H1 (cell line): ENCODE data around the gene PDE8B. TPM values are rescaled to one million over a fixed set of nuclear protein-coding genes. Genes with fewer than 3 reads are reported as not detected.

ENCODE experiments used
- CTCF ChIA-PET: fragments of 300-600 bp; sonication (Branson Sonifier 250); formaldehyde crosslinking; loops from one replicate; lab custom pipeline; 2021; ENCODE audit not compliant: partially characterized antibody; lab: Charles Lee
- POLR2A ChIA-PET: fragments of 300-600 bp; sonication (Branson Sonifier 250); formaldehyde crosslinking; loops from one replicate; lab custom pipeline; 2021; ENCODE audit warnings: inconsistent platforms; ENCODE audit not compliant: partially characterized antibody; lab: Charles Lee
- DNase-seq, 2 experiments: peaks; one replicate each; pipeline versions ENCODE4 v3.0.0 to v3.0.0-alpha.2; 2010 to 2022; ENCODE audit warnings: low spot score in 2 of 2, low read depth in 1 of 2, mixed read lengths in 1 of 2
- FAIRE-seq: peaks from 2 replicates; lab custom pipeline; 2011; peaks lifted over from hg19 to GRCh38; lab: Jason Lieb, UNC
- H2AFZ ChIP-seq: 2 replicates; pipeline ENCODE4 v1.8.1; 2012; ENCODE audit warnings: low read length, inconsistent platforms
- H2AK5ac ChIP-seq: 2 replicates; pipeline ENCODE4 v1.6.1; 2013; ENCODE audit warnings: low read depth, low read length
- H2BK120ac ChIP-seq: replicated peaks from 2 replicates; pipeline ENCODE3; 2013; ENCODE audit warnings: low read depth, low read length, inconsistent platforms
- H2BK12ac ChIP-seq: 2 replicates; pipeline ENCODE4 v1.6.1; 2013; ENCODE audit warnings: low read depth, low read length
- H2BK15ac ChIP-seq: 2 replicates; pipeline ENCODE4 v1.6.1; 2013; ENCODE audit warnings: low read length
- H2BK20ac ChIP-seq: 2 replicates; pipeline ENCODE4 v1.6.1; 2013; ENCODE audit warnings: low read length
- H2BK5ac ChIP-seq: 2 replicates; pipeline ENCODE4 v1.6.1; 2013; ENCODE audit warnings: low read depth, low read length
- H3K14ac ChIP-seq: 2 replicates; pipeline ENCODE4 v1.6.1; 2013; ENCODE audit warnings: inconsistent platforms; ENCODE audit not compliant: insufficient read length
- H3K18ac ChIP-seq: 2 replicates; pipeline ENCODE4 v1.6.1; 2013; ENCODE audit warnings: low read length; ENCODE audit errors: extremely low read depth
- H3K23ac ChIP-seq: 2 replicates; pipeline ENCODE4 v1.6.1; 2013; ENCODE audit warnings: inconsistent platforms; ENCODE audit not compliant: insufficient read length
- H3K23me2 ChIP-seq: 2 replicates; pipeline ENCODE4 v1.6.1; 2013; ENCODE audit warnings: low read depth, low read length
- H3K27ac ChIP-seq: 2 replicates; pipeline ENCODE4 v1.6.1; 2011; ENCODE audit warnings: low read depth, low read length, inconsistent platforms
- H3K27me3 ChIP-seq, 4 experiments: replicated peaks in 1 of 4; 1 replicate in 1 of 4; 2 replicates in 3 of 4; pipeline versions ENCODE4 v1.6.1 to v1.8.1; 2011 to 2013; ENCODE audit warnings: low read length in 3 of 4, mild to moderate bottlenecking in 3 of 4, inconsistent platforms in 2 of 4, mixed read lengths in 2 of 4, moderate library complexity in 1 of 4; ENCODE audit not compliant: control insufficient read depth in 3 of 4, insufficient read depth in 3 of 4; ENCODE audit errors: extremely low read depth in 1 of 4
- H3K36me3 ChIP-seq, 4 experiments: 2 replicates each; pipeline versions ENCODE4 v1.6.1 to v1.8.1; 2011 to 2013; ENCODE audit warnings: mild to moderate bottlenecking in 4 of 4, low read length in 3 of 4, moderate library complexity in 2 of 4, control low read depth in 1 of 4, inconsistent platforms in 1 of 4; ENCODE audit not compliant: insufficient read depth in 4 of 4, control insufficient read depth in 2 of 4
- H3K4ac ChIP-seq: replicated peaks from 2 replicates; pipeline ENCODE3; 2013; ENCODE audit warnings: low read length, low read depth, mixed read lengths, inconsistent platforms; ENCODE audit not compliant: insufficient read length
- H3K4me1 ChIP-seq, 4 experiments: replicated peaks in 1 of 4; 1 replicate in 1 of 4; 2 replicates in 3 of 4; pipeline versions ENCODE4 v1.6.1 to v1.8.1; 2011 to 2013; ENCODE audit warnings: low read length in 3 of 4, inconsistent platforms in 2 of 4, mixed read lengths in 1 of 4; ENCODE audit not compliant: insufficient read depth in 4 of 4, control insufficient read depth in 3 of 4
- H3K4me2 ChIP-seq, 2 experiments: 2 replicates each; pipeline versions ENCODE4 v1.6.1 to v1.8.1; 2011 to 2013; ENCODE audit warnings: low read depth in 2 of 2, low read length in 2 of 2, control low read depth in 1 of 2, inconsistent platforms in 1 of 2, mild to moderate bottlenecking in 1 of 2; ENCODE audit not compliant: insufficient read depth in 1 of 2
- H3K4me3 ChIP-seq, 4 experiments: fragments of 200-600, 300-600 bp in 1 of 4; sonication (generic), shearing (Covaris generic), sonication (Bioruptor Twin) in 1 of 4; 2 replicates each; pipeline versions ENCODE4 v1.5.1 to v1.8.1; 2011 to 2016; ENCODE audit warnings: low read length in 4 of 4, low read depth in 3 of 4, control low read depth in 2 of 4, inconsistent platforms in 2 of 4, mild to moderate bottlenecking in 2 of 4, mixed read lengths in 1 of 4, moderate library complexity in 1 of 4; ENCODE audit not compliant: insufficient read depth in 2 of 4; ENCODE audit errors: extremely low read depth in 1 of 4
- H3K56ac ChIP-seq: replicated peaks from 2 replicates; pipeline ENCODE3; 2013; ENCODE audit warnings: low read depth, mild to moderate bottlenecking, mixed read lengths, low read length, inconsistent platforms; ENCODE audit not compliant: insufficient read length
- H3K79me1 ChIP-seq: 2 replicates; pipeline ENCODE4 v1.6.1; 2013; ENCODE audit warnings: low read depth, low read length, control low read depth
- H3K79me2 ChIP-seq, 2 experiments: 2 replicates each; pipeline versions ENCODE4 v1.6.1 to v1.8.1; 2012 to 2013; ENCODE audit warnings: low read length in 2 of 2, mild to moderate bottlenecking in 2 of 2, inconsistent platforms in 1 of 2; ENCODE audit not compliant: insufficient read depth in 2 of 2, control insufficient read depth in 1 of 2
- H3K9ac ChIP-seq, 4 experiments: replicated peaks in 1 of 4; 1 replicate in 1 of 4; 2 replicates in 3 of 4; pipeline versions ENCODE4 v1.6.1 to v1.8.1; 2011 to 2013; ENCODE audit warnings: low read depth in 3 of 4, low read length in 3 of 4, control low read depth in 2 of 4, mild to moderate bottlenecking in 2 of 4, moderate library complexity in 2 of 4, inconsistent platforms in 1 of 4; ENCODE audit errors: extremely low read depth in 1 of 4
- H3K9me3 ChIP-seq, 2 experiments: 2 replicates each; pipeline versions ENCODE4 v1.6.1 to v1.8.1; 2012 to 2013; ENCODE audit warnings: mild to moderate bottlenecking in 2 of 2, moderate library complexity in 2 of 2, control low read depth in 1 of 2, inconsistent platforms in 1 of 2, low read depth in 1 of 2, low read length in 1 of 2, mixed read lengths in 1 of 2; ENCODE audit not compliant: insufficient read depth in 2 of 2
- H4K20me1 ChIP-seq, 2 experiments: replicated peaks in 1 of 2; 2 replicates each; pipeline versions ENCODE3 to v1.8.1; 2011 to 2013; ENCODE audit warnings: inconsistent platforms in 2 of 2, low read length in 2 of 2, mild to moderate bottlenecking in 1 of 2; ENCODE audit not compliant: insufficient read depth in 2 of 2, control insufficient read depth in 1 of 2
- H4K5ac ChIP-seq: 2 replicates; pipeline ENCODE4 v1.6.1; 2013; ENCODE audit warnings: low read length, low read depth, mixed read lengths, inconsistent platforms; ENCODE audit not compliant: insufficient read length
- H4K8ac ChIP-seq: 2 replicates; pipeline ENCODE4 v1.8.0; 2013; ENCODE audit warnings: mild to moderate bottlenecking, moderate library complexity, low read length, inconsistent platforms; ENCODE audit not compliant: insufficient read depth; ENCODE audit errors: extremely low read depth
- H4K91ac ChIP-seq: replicated peaks from 2 replicates; pipeline ENCODE3; 2013; ENCODE audit warnings: low read length, mixed read lengths, inconsistent platforms; ENCODE audit not compliant: insufficient read length
- HDAC6 ChIP-seq: IDR thresholded peaks from one replicate; pipeline ENCODE4 v1.7.1; 2012; ENCODE audit warnings: low read depth, mild to moderate bottlenecking, inconsistent platforms, low read length, moderate library complexity
- KDM1A ChIP-seq: fragments of 200-600, 300-600 bp; sonication (generic); IDR thresholded peaks from 2 replicates; pipeline ENCODE4 v1.7.1; 2016; ENCODE audit warnings: mild to moderate bottlenecking, low read length, borderline replicate concordance
- NANOG ChIP-seq: IDR thresholded peaks from 2 replicates; pipeline ENCODE4 v1.6.1; 2011; ENCODE audit warnings: low read length, low read depth, mild to moderate bottlenecking, inconsistent platforms; ENCODE audit not compliant: insufficient read depth, poor library complexity, severe bottlenecking
- POLR2AphosphoS5 ChIP-seq: IDR thresholded peaks from 2 replicates; pipeline ENCODE4 v1.6.1; 2011; ENCODE audit warnings: low read depth, low read length
- polyA plus RNA-seq, 7 experiments: library from polyadenylated mRNA; depleted of rRNA in 3 of 7; stranded (reverse) in 5 of 7; unstranded in 2 of 7; fragments of >200 nt in 5 of 7; fragments of 200-250 nt in 2 of 7; gene quantifications; 1 replicate in 5 of 7; 2 replicates in 1 of 7; 4 replicates in 1 of 7; pipeline versions ENCODE4 v1.2.1 to v1.2.3, GENCODE V29; 2011 to 2013; ENCODE audit warnings: missing spikeins in 2 of 7, mixed read lengths in 2 of 7
- total RNA-seq: library from RNA; stranded (reverse); fragmentation: NEBNext Ultra II Directional; extraction: Animal tissue kit (Norgen Biotek cat#: 25700); gene quantifications from 2 replicates; pipeline ENCODE4 v1.2.1, GENCODE V29; 2021

The PDE8B gene
- total and polyA plus RNA-seq, 2 of the 8 experiments (the other 6 are each of a cell fraction or from before 2014, with no cell fraction given): 0.32 to 1.1 TPM

DNA sequence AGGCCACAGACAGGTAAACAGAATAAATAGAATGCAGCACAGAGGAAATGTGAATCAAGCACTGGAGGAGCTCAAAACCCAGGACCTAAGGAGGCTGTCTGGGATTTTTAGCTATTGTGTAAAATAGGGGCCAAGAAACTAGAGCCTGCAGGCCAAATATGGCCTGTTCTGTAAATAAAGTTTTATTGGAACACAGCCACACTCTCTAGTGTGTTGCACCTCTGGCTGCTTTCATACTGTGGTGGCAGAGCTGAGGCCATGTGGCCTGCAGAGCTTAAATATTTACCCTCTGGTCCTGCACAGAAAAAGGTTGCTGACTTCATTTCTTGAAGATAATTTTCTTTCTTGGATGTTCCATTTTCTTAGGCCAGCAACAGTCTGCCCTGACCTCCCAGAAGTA lies 145.3 kb downstream of the PDE8B start:
- FAIRE-seq (no peak), DNase-seq (no peak)
- H3K27me3 ChIP-seq: no peaks in the 10 kb centered on the region
- H3K27ac ChIP-seq: no peak overlapping the region
- H3K9ac ChIP-seq: no peak overlapping the region
- no peaks in the 10 kb centered on the region for H3K4me1 ChIP-seq
- ChIA-PET POLR2A (no interaction called here), CTCF (no interaction called here)
- no peak overlapping the region for H4K8ac ChIP-seq
- H4K5ac ChIP-seq: no peak overlapping the region
- H2BK12ac ChIP-seq: no peak overlapping the region
- no peaks in the 10 kb centered on the region for H3K36me3 ChIP-seq
- H4K20me1 ChIP-seq: no peaks in the 10 kb centered on the region
- no peak overlapping the region for H3K56ac ChIP-seq
- no peak overlapping the region for H3K4me3 ChIP-seq
- H2AFZ ChIP-seq: no peak overlapping the region
- H2BK20ac ChIP-seq: no peak overlapping the region
- no peak overlapping the region for H2AK5ac ChIP-seq
- no peak overlapping the region for H2BK15ac ChIP-seq
- no peak for TF ChIP-seq HDAC6
- TF ChIP-seq KDM1A: no peak
- no peak for TF ChIP-seq POLR2AphosphoS5
- TF ChIP-seq NANOG: no peak
- no peak overlapping the region for H3K23ac ChIP-seq
- H2BK120ac ChIP-seq: no peak overlapping the region
- H3K4ac ChIP-seq: no peak overlapping the region
- H3K23me2 ChIP-seq: no peaks in the 10 kb centered on the region
- no peak overlapping the region for H3K4me2 ChIP-seq
- no peaks in the 10 kb centered on the region for H3K79me2 ChIP-seq
- H3K14ac ChIP-seq: no peak overlapping the region
- H3K79me1 ChIP-seq: no peaks in the 10 kb centered on the region
- no peak overlapping the region for H4K91ac ChIP-seq
- no peak overlapping the region for H3K18ac ChIP-seq
- no peak overlapping the region for H2BK5ac ChIP-seq
- H3K9me3 ChIP-seq: no peaks in the 10 kb centered on the region
